Measurements from ENCODE around the gene IFNAR2. TPM values are rescaled to one million over a fixed set of nuclear protein-coding genes. Genes with fewer than 3 reads are reported as not detected.

The IFNAR2 gene
- total and polyA plus RNA-seq, 2 donors (not counting 3 experiments of a cell fraction or from before 2014, with no cell fraction given), result 22.8 to 42.1 TPM

DNA sequence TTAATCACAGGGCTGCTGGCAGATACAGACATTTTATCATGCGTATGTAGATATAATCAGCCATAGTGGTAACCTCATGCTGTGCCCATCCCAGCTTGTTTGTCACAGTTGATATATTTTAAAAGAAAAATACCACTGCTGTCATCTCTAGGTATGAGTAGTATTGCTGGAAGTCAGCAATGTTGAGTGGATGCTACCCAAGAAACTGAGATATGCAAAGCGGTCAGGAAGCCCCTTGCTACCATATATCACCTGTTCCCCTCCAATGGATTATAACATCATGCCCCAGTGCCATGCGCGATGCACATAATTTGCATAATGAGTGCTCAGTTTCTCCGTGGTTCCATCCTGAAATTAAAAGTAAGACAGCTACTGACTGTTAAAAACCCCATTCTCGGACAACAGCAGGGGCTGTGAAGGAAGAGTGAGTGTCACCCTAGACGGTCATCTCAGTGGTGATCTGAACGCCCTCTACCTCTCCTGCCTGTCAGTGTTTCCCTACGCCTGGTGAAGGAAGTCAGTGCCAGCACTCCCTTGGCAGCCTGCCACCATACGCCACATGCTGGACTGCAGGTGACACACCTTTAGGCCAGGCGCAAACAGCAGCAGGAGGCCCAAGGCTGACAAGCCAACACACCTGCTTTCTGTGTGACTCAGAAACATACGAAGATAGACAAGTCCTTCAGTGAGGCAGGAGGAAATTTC is 39.2 kb downstream of the IFNAR2 start:
- no peak for DNase-seq (ENCODE audit: low read depth, low spot score)
- POLR2A ChIA-PET, result no interaction called here
- no peaks in the 10 kb centered on the region for H3K27me3 ChIP-seq (ENCODE audit: control insufficient read depth in 2 of 2, insufficient read depth in 2 of 2, low read length in 2 of 2)
- no TSS peak for BruUV-seq (replicated peaks)
- H3K79me2 ChIP-seq (ENCODE audit: control insufficient read depth, insufficient read depth, low read length), result peaks cover 2% of the 10 kb centered on the region
- no peaks in the 10 kb centered on the region for H3K9me1 ChIP-seq (replicated peaks; ENCODE audit: control insufficient read depth, extremely low read depth, insufficient read depth, low read length)
- CTCF ChIA-PET, result interaction anchor here (1.2 to 3.6 kb wide), 2 partner anchors 9 to 92 kb away, joined by 3 to 21 read pairs; no protein-coding TSS in a partner anchor
- no peak for FAIRE-seq
- TF ChIP-seq, protein P1, sequence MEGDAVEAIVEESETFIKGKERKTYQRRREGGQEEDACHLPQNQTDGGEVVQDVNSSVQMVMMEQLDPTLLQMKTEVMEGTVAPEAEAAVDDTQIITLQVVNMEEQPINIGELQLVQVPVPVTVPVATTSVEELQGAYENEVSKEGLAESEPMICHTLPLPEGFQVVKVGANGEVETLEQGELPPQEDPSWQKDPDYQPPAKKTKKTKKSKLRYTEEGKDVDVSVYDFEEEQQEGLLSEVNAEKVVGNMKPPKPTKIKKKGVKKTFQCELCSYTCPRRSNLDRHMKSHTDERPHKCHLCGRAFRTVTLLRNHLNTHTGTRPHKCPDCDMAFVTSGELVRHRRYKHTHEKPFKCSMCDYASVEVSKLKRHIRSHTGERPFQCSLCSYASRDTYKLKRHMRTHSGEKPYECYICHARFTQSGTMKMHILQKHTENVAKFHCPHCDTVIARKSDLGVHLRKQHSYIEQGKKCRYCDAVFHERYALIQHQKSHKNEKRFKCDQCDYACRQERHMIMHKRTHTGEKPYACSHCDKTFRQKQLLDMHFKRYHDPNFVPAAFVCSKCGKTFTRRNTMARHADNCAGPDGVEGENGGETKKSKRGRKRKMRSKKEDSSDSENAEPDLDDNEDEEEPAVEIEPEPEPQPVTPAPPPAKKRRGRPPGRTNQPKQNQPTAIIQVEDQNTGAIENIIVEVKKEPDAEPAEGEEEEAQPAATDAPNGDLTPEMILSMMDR (IDR thresholded peaks at IDR 0.05; ENCODE audit: extremely low read depth in 1 of 2, insufficient read depth in 1 of 2, low read depth in 1 of 2, low read length in 2 of 2), result no peak
- TF ChIP-seq POLR2AphosphoS5 (IDR thresholded peaks at IDR 0.05; ENCODE audit: insufficient read depth, low read depth, low read length) (no peak), POLR2A (IDR thresholded peaks at IDR 0.05; ENCODE audit: low read depth, low read length) (no peak), JUN (IDR thresholded peaks at IDR 0.05; ENCODE audit: borderline replicate concordance, insufficient read depth, insufficient read length, low read depth) (no peak), MYC (IDR thresholded peaks at IDR 0.05; ENCODE audit: low read depth, low read length) (no peak), EZH2 (IDR thresholded peaks at IDR 0.05; ENCODE audit: borderline replicate concordance, low read depth, low read length, severe bottlenecking) (no peak), FOS (IDR thresholded peaks at IDR 0.05; ENCODE audit: borderline replicate concordance, insufficient read depth, low read length) (no peak), GATA2 (IDR thresholded peaks at IDR 0.05; ENCODE audit: insufficient read depth, insufficient read length, low read depth, low read length) (no peak)
- TF ChIP-seq, protein P2, sequence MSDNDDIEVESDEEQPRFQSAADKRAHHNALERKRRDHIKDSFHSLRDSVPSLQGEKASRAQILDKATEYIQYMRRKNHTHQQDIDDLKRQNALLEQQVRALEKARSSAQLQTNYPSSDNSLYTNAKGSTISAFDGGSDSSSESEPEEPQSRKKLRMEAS (IDR thresholded peaks at IDR 0.05; ENCODE audit: insufficient read depth, insufficient read length), result no peak
- H4K20me1 ChIP-seq (replicated peaks; ENCODE audit: control insufficient read depth, extremely low read depth, insufficient read depth, low read length), result no peaks in the 10 kb centered on the region
- no peak overlapping the region for H3K4me3 ChIP-seq (replicated peaks in 1 of 3; ENCODE audit: insufficient read depth in 1 of 3, low read depth in 1 of 3, low read length in 3 of 3)
- dilution Hi-C loops (cut with MboI; ENCODE audit: extremely low pct_ligation_motif_present, low sequenced_read_pairs) (no loop called here), intact Hi-C loops (cut with micrococcal nuclease) (no loop called here)
- H3K27ac ChIP-seq (ENCODE audit: insufficient read depth, low read depth, low read length), result no peak overlapping the region
- no peaks in the 10 kb centered on the region for H3K9me3 ChIP-seq (replicated peaks; ENCODE audit: control insufficient read depth, insufficient read depth, low read length)
- H3K4me2 ChIP-seq (ENCODE audit: insufficient read depth, low read length), result no peak overlapping the region
- no peak overlapping the region for H3K9ac ChIP-seq (replicated peaks; ENCODE audit: extremely low read depth, insufficient read depth, low read length)
- H3K4me1 ChIP-seq (ENCODE audit: control insufficient read depth, extremely low read depth, insufficient read depth, low read length), result peaks cover 20% of the 10 kb centered on the region
- no peaks in the 10 kb centered on the region for H3K36me3 ChIP-seq (ENCODE audit: control insufficient read depth in 2 of 2, extremely low read depth in 1 of 2, insufficient read depth in 2 of 2, low read length in 2 of 2)
- no peak overlapping the region for H2AFZ ChIP-seq (ENCODE audit: low read depth, low read length)
